ENCODE measurements around the gene NIT1. TPM values are rescaled to one million over a fixed set of nuclear protein-coding genes. Genes with fewer than 3 reads are reported as not detected.

NIT1 gene
- total RNA-seq, 1 donor from 2014 or later: 48.6 TPM

GRCh38 chr1:161119092-161119903 is 1.4 kb downstream of the NIT1 start:
- Mint-ChIP-seq H3K27ac (ENCODE audit: unreplicated experiment) (peak overlapping the region; percentile 27), H3K4me3 (peak overlapping the region; percentile 98), H3K36me3 (ENCODE audit: low read depth) (peaks cover 12% of the 10 kb centered on the region), H3K27me3 (ENCODE audit: low read depth) (no peaks in the 10 kb centered on the region), H3K4me1 (peaks cover 37% of the 10 kb centered on the region), H3K9me3 (no peaks in the 10 kb centered on the region)
- TF ChIP-seq, protein P1, sequence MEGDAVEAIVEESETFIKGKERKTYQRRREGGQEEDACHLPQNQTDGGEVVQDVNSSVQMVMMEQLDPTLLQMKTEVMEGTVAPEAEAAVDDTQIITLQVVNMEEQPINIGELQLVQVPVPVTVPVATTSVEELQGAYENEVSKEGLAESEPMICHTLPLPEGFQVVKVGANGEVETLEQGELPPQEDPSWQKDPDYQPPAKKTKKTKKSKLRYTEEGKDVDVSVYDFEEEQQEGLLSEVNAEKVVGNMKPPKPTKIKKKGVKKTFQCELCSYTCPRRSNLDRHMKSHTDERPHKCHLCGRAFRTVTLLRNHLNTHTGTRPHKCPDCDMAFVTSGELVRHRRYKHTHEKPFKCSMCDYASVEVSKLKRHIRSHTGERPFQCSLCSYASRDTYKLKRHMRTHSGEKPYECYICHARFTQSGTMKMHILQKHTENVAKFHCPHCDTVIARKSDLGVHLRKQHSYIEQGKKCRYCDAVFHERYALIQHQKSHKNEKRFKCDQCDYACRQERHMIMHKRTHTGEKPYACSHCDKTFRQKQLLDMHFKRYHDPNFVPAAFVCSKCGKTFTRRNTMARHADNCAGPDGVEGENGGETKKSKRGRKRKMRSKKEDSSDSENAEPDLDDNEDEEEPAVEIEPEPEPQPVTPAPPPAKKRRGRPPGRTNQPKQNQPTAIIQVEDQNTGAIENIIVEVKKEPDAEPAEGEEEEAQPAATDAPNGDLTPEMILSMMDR (conservative IDR thresholded peaks at IDR 0.05): peak; percentile 53
- DNase-seq (ENCODE audit: low read depth, low spot score): no peak

- H3K4me1 Mint-ChIP-seq: peaks cover 30% of the 10 kb centered on the region
- no peak for DNase-seq (ENCODE audit: low read depth, low spot score)
- H3K36me3 Mint-ChIP-seq (ENCODE audit: low read depth): peaks cover 17% of the 10 kb centered on the region
- H3K27ac Mint-ChIP-seq (ENCODE audit: unreplicated experiment): no peak overlapping the region
- peak overlapping the region; percentile 70 for H3K4me3 Mint-ChIP-seq
- no peaks in the 10 kb centered on the region for H3K27me3 Mint-ChIP-seq (ENCODE audit: low read depth)
- H3K9me3 Mint-ChIP-seq: no peaks in the 10 kb centered on the region
- TF ChIP-seq, protein P1 (conservative IDR thresholded peaks at IDR 0.05): no peak
Measured at GRCh38 chr1:161121042-161121650, 3.2 kb downstream of the NIT1 start.

DNA sequence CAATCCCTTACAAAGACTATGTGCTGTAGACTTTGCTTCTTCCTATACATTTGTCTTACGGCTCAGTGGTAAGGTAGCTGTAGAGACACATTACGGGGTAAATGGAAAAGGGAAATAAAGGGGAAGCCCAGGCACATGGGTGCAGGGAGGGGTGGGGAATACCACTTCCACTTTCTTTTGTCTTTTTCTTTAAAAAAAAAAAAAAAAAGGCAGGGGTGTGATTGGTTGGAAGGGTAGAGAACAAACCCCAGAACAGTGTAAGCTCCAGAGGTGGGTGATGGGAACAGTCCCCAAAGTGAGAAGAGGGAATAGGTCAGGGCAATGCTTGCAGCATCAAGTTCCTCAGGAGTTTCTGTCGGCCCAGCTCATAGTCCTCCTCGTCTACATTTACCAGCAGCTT is 3.9 kb downstream of the NIT1 start:
- Mint-ChIP-seq H3K27ac (ENCODE audit: unreplicated experiment) (no peak overlapping the region), H3K4me3 (no peak overlapping the region), H3K27me3 (ENCODE audit: low read depth) (no peaks in the 10 kb centered on the region), H3K4me1 (peaks cover 29% of the 10 kb centered on the region), H3K9me3 (no peaks in the 10 kb centered on the region), H3K36me3 (ENCODE audit: low read depth) (peaks cover 20% of the 10 kb centered on the region)
- no peak for DNase-seq (ENCODE audit: low read depth, low spot score)
- TF ChIP-seq, protein P1 (conservative IDR thresholded peaks at IDR 0.05): no peak

DNA sequence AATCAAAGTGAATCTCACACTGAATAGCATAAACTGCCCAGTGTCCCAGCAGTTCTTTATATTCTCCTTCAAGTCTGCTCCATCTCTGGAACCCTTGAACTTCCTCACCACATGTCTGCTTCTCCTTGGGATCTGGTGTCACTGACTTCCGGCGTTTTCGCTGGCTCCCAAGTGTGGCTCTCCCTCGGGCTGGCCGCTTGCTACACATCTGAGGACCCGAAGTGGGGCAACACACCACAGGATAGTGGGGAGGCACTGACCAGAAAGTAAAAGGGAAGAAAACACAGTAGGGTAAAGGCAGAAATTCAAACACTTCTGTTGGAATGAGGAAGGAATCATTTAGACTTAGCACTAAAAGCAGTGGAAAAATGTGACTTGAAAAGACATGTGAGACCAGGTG is 5.1 kb downstream of the NIT1 start:
- H3K27me3 Mint-ChIP-seq (ENCODE audit: low read depth): no peaks in the 10 kb centered on the region
- H3K9me3 Mint-ChIP-seq: no peaks in the 10 kb centered on the region
- DNase-seq (ENCODE audit: low read depth, low spot score): no peak
- TF ChIP-seq, protein P1 (conservative IDR thresholded peaks at IDR 0.05): no peak
- peaks cover 22% of the 10 kb centered on the region for H3K36me3 Mint-ChIP-seq (ENCODE audit: low read depth)
- peaks cover 24% of the 10 kb centered on the region for H3K4me1 Mint-ChIP-seq
- H3K27ac Mint-ChIP-seq (ENCODE audit: unreplicated experiment): no peak overlapping the region
- peak overlapping the region; percentile 6 for H3K4me3 Mint-ChIP-seq

DNA sequence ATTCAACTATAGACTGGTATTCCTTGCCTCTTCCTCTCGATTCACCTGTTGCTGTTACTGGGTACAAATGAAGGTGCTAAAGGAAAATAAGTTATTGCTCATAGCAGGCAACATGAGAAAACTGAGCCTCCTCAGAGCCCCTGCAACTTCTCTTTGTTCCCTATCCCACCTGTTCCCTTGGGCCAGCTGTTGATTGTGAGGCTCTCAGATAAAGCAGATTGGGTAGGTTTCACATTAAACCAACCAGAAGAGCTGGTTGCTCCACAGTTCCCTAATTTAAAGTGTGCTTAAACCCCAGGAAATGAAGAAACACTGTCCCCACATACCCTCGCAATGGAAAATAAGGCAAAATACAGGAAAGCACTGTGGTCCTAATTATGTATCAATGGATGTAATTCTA is 9.7 kb downstream of the NIT1 start:
- Mint-ChIP-seq H3K27ac (ENCODE audit: unreplicated experiment) (no peak overlapping the region), H3K36me3 (ENCODE audit: low read depth) (peaks cover 18% of the 10 kb centered on the region), H3K4me3 (peak overlapping the region; percentile 49), H3K27me3 (ENCODE audit: low read depth) (no peaks in the 10 kb centered on the region), H3K4me1 (peaks cover 27% of the 10 kb centered on the region), H3K9me3 (no peaks in the 10 kb centered on the region)
- DNase-seq (ENCODE audit: low read depth, low spot score): no peak
- TF ChIP-seq, protein P1 (conservative IDR thresholded peaks at IDR 0.05): no peak

Measured in neural crest cell (in vitro differentiated cells).